Neural cell (in vitro differentiated cells): ENCODE results near the gene RALA.

Source experiments
- CTCF ChIP-seq: fragments of 450-650 bp; IDR thresholded peaks from 2 replicates; pipeline ENCODE4 v1.5.1; 2014; ENCODE audit warnings: antibody characterized with exemption, mild to moderate bottlenecking, moderate library complexity; ENCODE audit not compliant: poor library complexity, severe bottlenecking
- EZH2 ChIP-seq: fragments of 200-600, 300-800 bp; shearing (Covaris generic), sonication (generic); IDR thresholded peaks from 2 replicates; pipeline ENCODE4 v1.6.1; 2014; ENCODE audit warnings: antibody characterized with exemption, low read length, borderline replicate concordance, mild to moderate bottlenecking; ENCODE audit not compliant: insufficient read depth, poor library complexity, severe bottlenecking

- TF ChIP-seq CTCF (no peak), EZH2 (no peak)
Observed at GRCh38 chr7:39589323-39590111, 33.9 kb upstream of the RALA start.
